Gastrocnemius medialis (tissue), 4 donors: Measurements from ENCODE around the gene ANKRD24. TPM values are rescaled to one million over a fixed set of nuclear protein-coding genes. Genes with fewer than 3 reads are reported as not detected.
A peak's percentile ranks its signal among the peaks of the same experiment; 100 is the strongest.

Experiments used
- ATAC-seq, 2 donors: fragments of 150-250 bp; one replicate each; pipeline ENCODE4 v1.9.1; 2016
- DNase-seq, 2 donors: peaks; one replicate each; pipeline ENCODE4 v3.0.0-alpha.2; 2019
- H3K27ac ChIP-seq, 4 donors: fragments of 200-600 bp; sonication (generic); 1 replicate in 1 of 4; 2 replicates in 3 of 4; pipeline ENCODE4 v1.5.1; 2016 to 2018; ENCODE audit warnings: mild to moderate bottlenecking in 2 of 4, moderate library complexity in 1 of 4
- H3K27me3 ChIP-seq, 3 donors: fragments of 200-600 bp; sonication (generic) in 2 of 3; 1 replicate in 1 of 3; 2 replicates in 2 of 3; pipeline versions ENCODE4 v1.5.1 to v1.6.0; 2016 to 2019; ENCODE audit warnings: mild to moderate bottlenecking in 1 of 3, moderate library complexity in 1 of 3
- H3K36me3 ChIP-seq, 2 donors: fragments of 200-600 bp; sonication (generic) in 1 of 2; one replicate each; pipeline ENCODE4 v1.5.1; 2017 to 2018
- H3K4me1 ChIP-seq, 2 donors: fragments of 200-600 bp; sonication (generic) in 1 of 2; one replicate each; pipeline ENCODE4 v1.5.1; 2016 to 2017; ENCODE audit warnings: mild to moderate bottlenecking in 2 of 2
- H3K4me3 ChIP-seq, 4 donors: fragments of 200-600 bp; sonication (generic) in 3 of 4; 1 replicate in 1 of 4; 2 replicates in 3 of 4; pipeline ENCODE4 v1.5.1; 2016 to 2019; ENCODE audit warnings: mild to moderate bottlenecking in 2 of 4
- H3K9me3 ChIP-seq, 3 donors: fragments of 200-600 bp; sonication (generic) in 2 of 3; 1 replicate in 1 of 3; 2 replicates in 2 of 3; pipeline ENCODE4 v1.5.1; 2016 to 2019
- POLR2A ChIP-seq, 2 donors: fragments of 450-650 bp; IDR thresholded peaks; one replicate each; pipeline ENCODE4 v1.6.1; 2017; ENCODE audit warnings: antibody characterized with exemption in 2 of 2, mild to moderate bottlenecking in 2 of 2, moderate library complexity in 2 of 2
- in situ Hi-C, 4 donors: fragments of 200-750 bp; cut with MboI; loops; one replicate each; pipeline versions ENCODE4 v1.15.0 to v1.8.0; 2017; ENCODE audit warnings: low sequenced_read_pairs in 4 of 4
- intact Hi-C: fragments of 100-400 bp; cut with DNase I; formaldehyde crosslinking; loops from one replicate; pipeline ENCODE4 v1.15.1; 2023; ENCODE audit warnings: low total_unique reads
- total RNA-seq, 4 donors: library from RNA; depleted of rRNA; stranded (reverse); fragments of >200 nt; gene quantifications; one replicate each; pipeline versions ENCODE4 v1.1.0 to v1.2.3, GENCODE V29; 2016
- TF ChIP-seq, protein P1 (sequence below), 5 experiments: fragments of 450-650 bp in 3 of 5; fragments of 200-600 bp in 2 of 5; sonication (generic) in 2 of 5; IDR thresholded peaks in 4 of 5; conservative IDR thresholded peaks in 1 of 5; 1 replicate in 4 of 5; 2 replicates in 1 of 5; pipeline ENCODE4 v1.5.1; 2016 to 2019; ENCODE audit warnings: antibody characterized with exemption in 5 of 5, mild to moderate bottlenecking in 3 of 5, moderate library complexity in 3 of 5

The ANKRD24 gene
- total RNA-seq, 4 donors from 2014 or later, result 0.13 to 3.0 (median 0.45) TPM

DNA sequence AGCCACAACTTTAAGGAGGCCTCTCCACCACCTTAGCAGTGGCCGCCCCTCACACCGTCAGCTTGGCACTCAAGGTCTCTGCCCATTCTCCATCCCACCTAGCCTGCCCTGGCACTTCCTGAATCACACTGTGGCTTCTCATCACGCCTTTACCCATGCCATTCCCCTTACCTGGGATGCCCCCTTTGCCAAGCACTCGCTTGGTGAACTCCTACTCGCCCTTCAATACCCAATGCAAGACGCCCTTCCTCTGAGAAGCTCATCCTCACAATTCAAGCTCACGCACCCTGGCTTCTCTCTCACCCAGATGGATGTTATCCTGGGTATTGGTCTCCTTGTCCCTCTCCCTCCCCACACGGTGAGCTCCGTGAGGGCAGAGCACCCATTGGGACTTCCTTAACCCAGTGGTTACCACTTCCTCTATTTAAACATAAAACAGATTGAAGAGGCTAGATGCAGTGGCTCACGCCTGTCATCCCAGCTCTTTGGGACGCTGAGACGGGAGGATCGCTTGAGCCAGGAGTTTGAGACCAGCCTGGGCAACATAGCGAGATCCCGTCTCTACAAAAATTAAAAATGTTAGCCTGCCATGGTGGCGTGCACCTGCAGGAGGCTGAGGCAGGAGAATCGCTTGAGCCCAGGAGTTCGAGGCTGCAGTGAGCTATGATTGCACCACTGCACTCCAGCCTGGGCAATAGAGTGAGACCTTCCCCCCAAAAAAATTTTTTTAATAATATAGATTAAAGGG is 83.9 kb downstream of the ANKRD24 start:
- DNase-seq (no peak), ATAC-seq (no peak)
- TF ChIP-seq, protein P1, sequence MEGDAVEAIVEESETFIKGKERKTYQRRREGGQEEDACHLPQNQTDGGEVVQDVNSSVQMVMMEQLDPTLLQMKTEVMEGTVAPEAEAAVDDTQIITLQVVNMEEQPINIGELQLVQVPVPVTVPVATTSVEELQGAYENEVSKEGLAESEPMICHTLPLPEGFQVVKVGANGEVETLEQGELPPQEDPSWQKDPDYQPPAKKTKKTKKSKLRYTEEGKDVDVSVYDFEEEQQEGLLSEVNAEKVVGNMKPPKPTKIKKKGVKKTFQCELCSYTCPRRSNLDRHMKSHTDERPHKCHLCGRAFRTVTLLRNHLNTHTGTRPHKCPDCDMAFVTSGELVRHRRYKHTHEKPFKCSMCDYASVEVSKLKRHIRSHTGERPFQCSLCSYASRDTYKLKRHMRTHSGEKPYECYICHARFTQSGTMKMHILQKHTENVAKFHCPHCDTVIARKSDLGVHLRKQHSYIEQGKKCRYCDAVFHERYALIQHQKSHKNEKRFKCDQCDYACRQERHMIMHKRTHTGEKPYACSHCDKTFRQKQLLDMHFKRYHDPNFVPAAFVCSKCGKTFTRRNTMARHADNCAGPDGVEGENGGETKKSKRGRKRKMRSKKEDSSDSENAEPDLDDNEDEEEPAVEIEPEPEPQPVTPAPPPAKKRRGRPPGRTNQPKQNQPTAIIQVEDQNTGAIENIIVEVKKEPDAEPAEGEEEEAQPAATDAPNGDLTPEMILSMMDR (IDR thresholded peaks at IDR 0.05 in 4 of 5, conservative IDR thresholded peaks at IDR 0.05 in 1 of 5), result no peak
- TF ChIP-seq POLR2A (IDR thresholded peaks at IDR 0.05), result no peak
- H3K27ac ChIP-seq, result no peak overlapping the region
- H3K36me3 ChIP-seq, result peaks cover 0 to 78% of the 10 kb centered on the region in 2 donors
- no peaks in the 10 kb centered on the region for H3K27me3 ChIP-seq
- no peaks in the 10 kb centered on the region for H3K9me3 ChIP-seq
- in situ Hi-C loops, result loop anchor here in 3 of 4 donors (10.0 to 25.0 kb wide), 4 partner anchors 88 to 371 kb away; partner anchors contain the start of genes CHAF1A (in 1 of the 3), SH3GL1 (in 1 of the 3) and TNFAIP8L1 (in 1 of the 3)
- intact Hi-C loops, result loop anchor here (5.0 kb wide), 1 partner anchor 136 kb away; the partner anchor contains the start of genes CHAF1A and SH3GL1
- no peak overlapping the region for H3K4me3 ChIP-seq
- no peaks in the 10 kb centered on the region for H3K4me1 ChIP-seq

DNA sequence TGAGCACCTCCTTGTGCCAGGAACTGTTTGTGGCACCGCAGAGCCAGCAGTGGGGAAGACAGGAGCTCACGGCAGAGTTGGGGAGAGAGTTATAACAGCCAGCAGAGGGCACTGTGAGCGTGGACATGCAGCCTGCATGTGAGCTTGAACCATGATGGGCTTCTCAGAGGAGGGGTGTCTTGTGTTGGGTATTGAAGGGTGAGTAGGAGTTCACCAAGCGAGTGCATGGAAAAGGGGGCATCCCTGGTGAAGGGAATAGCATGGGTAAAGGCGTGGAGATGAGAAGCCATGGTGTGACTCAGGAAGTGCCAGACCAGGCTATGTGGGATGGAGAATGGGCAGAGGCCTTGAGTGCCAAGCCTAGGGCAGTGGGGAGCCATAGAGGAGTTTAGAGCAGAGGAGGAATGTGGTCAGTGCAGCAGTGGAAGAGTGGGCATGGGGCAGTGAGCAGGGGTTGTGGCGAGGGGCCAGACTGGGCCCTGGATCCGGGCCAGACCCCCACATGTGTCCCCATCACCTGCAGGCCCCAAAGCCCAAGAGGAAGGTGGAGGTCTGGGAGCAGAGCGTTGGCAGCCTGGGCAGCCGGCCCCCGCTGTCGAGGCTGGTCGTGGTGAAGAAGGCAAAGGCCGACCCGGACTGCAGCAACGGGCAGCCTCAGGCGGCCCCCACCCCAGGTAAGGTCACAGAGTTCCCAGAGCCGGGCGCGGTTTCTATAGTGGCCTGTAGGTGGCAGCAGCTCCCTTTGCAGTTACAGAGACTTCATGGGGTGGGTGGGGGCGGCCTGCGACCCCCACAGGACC is 84.8 kb downstream of the ANKRD24 start:
- ATAC-seq, result peak in 1 of 2 donors; percentile 44
- H3K27me3 ChIP-seq, result no peaks in the 10 kb centered on the region
- intact Hi-C loops, result loop anchor here (1.0 to 5.0 kb wide), 2 partner anchors 86 to 135 kb away; partner anchors contain the start of genes CHAF1A and SH3GL1

DNA sequence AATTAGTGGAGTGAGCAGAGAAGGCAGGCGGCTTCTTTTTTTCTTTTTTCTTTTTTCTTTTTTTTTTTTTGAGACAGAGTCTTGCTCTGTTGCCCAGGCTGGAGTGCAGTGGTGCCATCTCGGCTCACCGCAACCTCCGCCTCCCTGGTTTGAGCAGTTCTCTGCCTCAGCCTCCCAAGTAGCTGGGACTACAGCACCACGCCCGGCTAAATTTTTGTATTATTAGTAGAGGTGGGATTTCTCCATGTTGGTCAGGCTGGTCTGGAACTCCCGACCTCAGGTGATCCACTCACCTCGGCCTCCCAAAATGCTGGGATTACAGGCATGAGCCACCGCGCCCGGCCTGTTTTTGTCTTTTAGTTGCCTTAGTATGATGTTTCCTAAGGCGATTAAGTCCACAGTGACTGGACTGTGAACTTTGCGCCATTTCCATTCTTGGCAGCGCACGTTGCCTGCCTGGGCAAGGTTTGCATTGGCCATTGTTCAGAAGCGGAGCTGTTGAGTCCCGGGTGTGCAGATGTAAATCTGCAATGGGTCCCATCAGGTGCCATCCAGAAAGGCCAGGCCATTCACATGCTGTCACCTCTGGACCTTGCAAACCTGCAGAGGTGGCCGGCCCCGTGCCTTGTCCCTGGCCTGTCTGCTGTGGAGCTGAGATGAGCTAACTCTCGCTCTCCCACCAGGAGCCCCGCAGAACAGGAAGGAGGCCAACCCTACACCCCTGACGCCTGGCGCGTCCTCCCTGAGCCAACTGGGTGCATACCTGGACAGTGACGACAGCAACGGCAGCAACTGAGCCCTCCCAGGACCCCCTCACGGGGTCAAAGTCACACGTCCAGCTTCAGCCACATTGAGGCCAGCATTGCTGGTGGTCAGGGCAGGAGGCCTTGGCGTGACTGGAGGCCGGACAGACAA is 85.7 kb downstream of the ANKRD24 start:
- ATAC-seq (no peak), DNase-seq (no peak)
- Histone ChIP-seq H3K4me3 (no peak overlapping the region), H3K36me3 (peaks cover 0 to 64% of the 10 kb centered on the region in 2 donors), H3K27ac (no peak overlapping the region), H3K27me3 (no peaks in the 10 kb centered on the region), H3K4me1 (no peaks in the 10 kb centered on the region), H3K9me3 (no peaks in the 10 kb centered on the region)
- TF ChIP-seq, protein P1 (IDR thresholded peaks at IDR 0.05 in 4 of 5, conservative IDR thresholded peaks at IDR 0.05 in 1 of 5), result no peak
- no peak for TF ChIP-seq POLR2A (IDR thresholded peaks at IDR 0.05)
- intact Hi-C loops, result loop anchor here (1.0 to 5.0 kb wide), 2 partner anchors 85 to 134 kb away; partner anchors contain the start of genes CHAF1A and SH3GL1
- in situ Hi-C loops, result loop anchor here in 3 of 4 donors (10.0 to 25.0 kb wide), 4 partner anchors 87 to 369 kb away; partner anchors contain the start of genes CHAF1A (in 1 of the 3), SH3GL1 (in 1 of the 3) and TNFAIP8L1 (in 1 of the 3)

More for the DNA sequence above, 84.8 kb downstream of the ANKRD24 start:
- TF ChIP-seq, protein P1 (IDR thresholded peaks at IDR 0.05 in 4 of 5, conservative IDR thresholded peaks at IDR 0.05 in 1 of 5), result peak; percentile 76 to 90 (median 78)
- TF ChIP-seq POLR2A (IDR thresholded peaks at IDR 0.05), result no peak
- in situ Hi-C loops, result loop anchor here in 3 of 4 donors (10.0 to 25.0 kb wide), 4 partner anchors 88 to 370 kb away; partner anchors contain the start of genes CHAF1A (in 1 of the 3), SH3GL1 (in 1 of the 3) and TNFAIP8L1 (in 1 of the 3)
- Histone ChIP-seq H3K4me3 (no peak overlapping the region), H3K4me1 (no peaks in the 10 kb centered on the region), H3K27ac (no peak overlapping the region), H3K9me3 (no peaks in the 10 kb centered on the region), H3K36me3 (peaks cover 0 to 72% of the 10 kb centered on the region in 2 donors)
- DNase-seq, result peak in 1 of 2 donors; percentile 7
